ENCODE data around the gene ZBTB45. TPM values are rescaled to one million over a fixed set of nuclear protein-coding genes. Genes with fewer than 3 reads are reported as not detected.

Gene ZBTB45
- total RNA-seq, 1 donor from 2014 or later = 5.0 TPM

GRCh38 chr19:58555369-58555885 is 35.8 kb upstream of the ZBTB45 start:
- no peak for DNase-seq (ENCODE audit: low spot score)
- no peak for ATAC-seq

DNA sequence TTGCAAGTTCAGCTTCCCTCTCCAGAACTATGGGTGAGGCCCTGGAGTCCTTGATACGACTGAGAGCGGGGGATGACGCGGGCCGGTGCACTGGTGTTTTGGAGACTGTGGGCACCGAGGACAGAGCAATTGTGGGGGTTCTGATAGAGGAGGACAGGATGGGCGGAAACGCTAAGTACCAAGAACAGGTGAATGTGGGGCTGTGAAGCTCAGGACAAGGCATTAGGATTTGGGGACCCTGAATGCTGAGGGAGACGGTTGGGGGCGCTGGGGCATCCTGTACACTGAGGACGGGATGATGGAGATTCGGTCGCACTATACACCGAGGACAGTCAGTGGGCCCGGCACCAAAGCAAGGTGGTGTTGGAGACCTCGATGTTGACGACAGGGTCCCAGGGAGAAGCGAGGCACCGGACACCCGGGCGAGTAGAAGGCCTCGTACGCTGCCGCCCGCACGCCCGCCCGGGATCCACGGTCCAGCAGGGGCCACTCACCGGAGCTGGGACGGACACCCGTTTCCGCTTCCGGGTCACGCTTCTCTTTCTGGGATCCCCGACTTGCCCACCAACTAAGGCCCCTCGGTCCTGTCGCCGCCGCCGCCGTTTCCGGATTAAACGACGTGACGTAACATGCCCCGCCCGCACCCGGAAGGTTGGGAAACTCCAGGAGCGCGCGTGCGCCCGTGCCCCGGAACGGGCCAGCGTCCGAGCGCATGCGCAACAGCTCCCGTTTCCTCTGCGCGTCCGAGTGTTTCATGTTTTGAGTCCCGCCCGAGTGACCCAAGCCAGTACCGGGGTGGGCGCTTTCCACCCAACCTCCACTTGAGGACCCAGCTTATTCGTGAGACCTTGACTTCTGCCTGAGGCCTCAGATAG is 35.1 kb upstream of the ZBTB45 start, which contains the start of gene CHMP2A:
Gene CHMP2A, minus strand, starts transcription at position 612 of the 875 bp plus-strand sequence. CDS start 893 bp downstream, outside the sequence.
- DNase-seq (ENCODE audit: low spot score) (peak; percentile 98), ATAC-seq (peak; percentile 46)

GRCh38 chr19:58553799-58554493 is 34.3 kb upstream of the ZBTB45 start:
- ATAC-seq = no peak
- DNase-seq (ENCODE audit: low spot score) = peak; percentile 55

GRCh38 chr19:58552655-58553054 is 33.0 kb upstream of the ZBTB45 start:
- DNase-seq (ENCODE audit: low spot score) = no peak
- no peak for ATAC-seq

GRCh38 chr19:58551577-58552471 is 32.2 kb upstream of the ZBTB45 start:
- ATAC-seq (no peak), DNase-seq (ENCODE audit: low spot score) (no peak)

- DNase-seq (ENCODE audit: low spot score) = no peak
- no peak for ATAC-seq
Observed at GRCh38 chr19:58551123-58551497, 31.5 kb upstream of the ZBTB45 start.

GRCh38 chr19:58550362-58551122 is 30.9 kb upstream of the ZBTB45 start:
- no peak for DNase-seq (ENCODE audit: low spot score)
- ATAC-seq = no peak

DNA sequence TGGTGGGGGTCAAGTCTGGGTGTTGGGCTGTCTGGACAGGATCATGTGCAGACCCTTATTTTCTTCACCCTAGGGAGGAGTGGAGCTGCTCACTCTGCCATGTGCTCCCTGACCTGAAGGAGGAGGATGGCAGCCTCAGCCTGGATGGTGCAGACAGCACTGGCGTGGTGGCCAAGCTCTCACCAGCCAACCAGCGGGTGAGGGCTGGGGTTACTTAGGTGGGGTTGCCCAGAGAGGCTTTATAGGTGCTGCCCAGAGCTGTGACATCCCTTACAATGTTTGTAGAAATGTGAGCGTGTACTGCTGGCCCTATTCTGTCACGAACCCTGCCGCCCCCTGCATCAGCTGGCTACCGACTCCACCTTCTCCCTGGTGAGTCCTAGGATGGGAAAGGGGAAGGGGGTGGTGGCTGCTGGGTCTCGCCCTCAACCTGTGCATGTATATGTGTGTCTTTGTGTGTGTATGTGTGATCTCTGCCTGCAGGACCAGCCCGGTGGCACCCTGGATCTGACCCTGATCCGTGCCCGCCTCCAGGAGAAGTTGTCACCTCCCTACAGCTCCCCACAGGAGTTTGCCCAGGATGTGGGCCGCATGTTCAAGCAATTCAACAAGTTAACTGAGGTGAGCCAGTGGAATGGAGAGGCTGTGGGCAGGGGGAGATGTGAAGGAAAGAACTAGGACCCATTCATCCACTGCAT is 30.2 kb upstream of the ZBTB45 start:
- ATAC-seq = no peak
- no peak for DNase-seq (ENCODE audit: low spot score)

GRCh38 chr19:58548859-58549663 is 29.5 kb upstream of the ZBTB45 start:
- ATAC-seq (no peak), DNase-seq (ENCODE audit: low spot score) (no peak)

GRCh38 chr19:58547323-58548312 is 28.0 kb upstream of the ZBTB45 start:
- ATAC-seq (no peak), DNase-seq (ENCODE audit: low spot score) (no peak)

- no peak for DNase-seq (ENCODE audit: low spot score)
- no peak for ATAC-seq
Observed at GRCh38 chr19:58546019-58546530, 26.5 kb upstream of the ZBTB45 start.

DNA sequence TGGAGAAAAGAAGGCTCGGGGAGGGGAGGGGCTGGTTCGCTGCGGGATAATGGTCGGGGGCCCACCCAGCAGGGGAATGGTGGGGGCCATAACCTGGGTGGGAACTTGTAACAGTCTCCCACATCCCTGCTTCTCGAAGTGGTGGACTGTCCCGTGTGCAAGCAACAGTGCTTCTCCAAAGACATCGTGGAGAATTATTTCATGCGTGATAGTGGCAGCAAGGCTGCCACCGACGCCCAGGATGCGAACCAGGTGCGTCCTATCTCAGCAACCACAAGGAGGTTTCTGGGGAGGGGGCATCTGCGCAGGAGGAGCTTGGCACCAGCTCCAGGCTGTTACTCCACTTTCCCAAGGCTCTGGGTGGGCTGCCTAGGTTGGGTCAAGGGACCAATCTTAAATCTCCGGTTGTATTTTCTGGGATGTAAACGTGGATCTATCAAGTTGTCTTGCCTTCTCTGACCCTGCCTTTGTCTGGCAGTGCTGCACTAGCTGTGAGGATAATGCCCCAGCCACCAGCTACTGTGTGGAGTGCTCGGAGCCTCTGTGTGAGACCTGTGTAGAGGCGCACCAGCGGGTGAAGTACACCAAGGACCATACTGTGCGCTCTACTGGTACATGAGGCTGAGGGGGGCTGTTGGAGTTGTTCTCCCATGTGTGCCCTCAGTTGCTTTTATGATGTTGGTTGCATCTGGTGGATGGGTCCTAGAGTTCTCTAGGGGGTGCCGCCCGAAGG is 25.8 kb upstream of the ZBTB45 start:
- DNase-seq (ENCODE audit: low spot score) (no peak), ATAC-seq (no peak)

GRCh38 chr19:58544591-58545285 is 25.1 kb upstream of the ZBTB45 start:
- ATAC-seq = peak; percentile 43

GRCh38 chr19:58543826-58544590 is 24.4 kb upstream of the ZBTB45 start, which contains the start of gene TRIM28:
Gene TRIM28, plus strand, starts transcription at chr19:58544064. Its CDS starts 694 bp downstream, at chr19:58544758.
- ATAC-seq (peak; percentile 92), DNase-seq (ENCODE audit: low spot score) (peak; percentile 99)

More at GRCh38 chr19:58544591-58545285, 25.1 kb upstream of the ZBTB45 start:
- DNase-seq (ENCODE audit: low spot score) = peak; percentile 53
